Endothelial cell of umbilical vein (primary cell): ENCODE measurements around the gene CALCOCO1. TPM values are rescaled to one million over a fixed set of nuclear protein-coding genes. Genes with fewer than 3 reads are reported as not detected.
A peak's percentile ranks its signal among the peaks of the same experiment; 100 is the strongest.

Experiments
- BruUV-seq: library from RNA; stranded (reverse); fragments of 400-500 nt; replicated peaks from 2 replicates; lab custom pipeline; 2021; lab: Mats Ljungman, UMichigan
- CTCF ChIA-PET: fragments of 300-600, 350-600 bp; sonication (Branson Sonifier 250); formaldehyde crosslinking; loops from one replicate; lab custom pipeline; 2021; ENCODE audit warnings: antibody characterized with exemption, inconsistent platforms; lab: Charles Lee
- POLR2A ChIA-PET: fragments of 300-600, 350-600 bp; sonication (Branson Sonifier 250); formaldehyde crosslinking; loops from one replicate; lab custom pipeline; 2021; ENCODE audit warnings: antibody characterized with exemption, inconsistent platforms; lab: Charles Lee
- DNase-seq: peaks from one replicate; pipeline ENCODE4 v3.0.0-alpha.2; 2011; ENCODE audit warnings: low read depth, low spot score
- FAIRE-seq: peaks from 2 replicates; lab custom pipeline; 2011; peaks lifted over from hg19 to GRCh38; lab: Jason Lieb, UNC
- H2AFZ ChIP-seq: 2 replicates; pipeline ENCODE4 v1.6.0; 2012; ENCODE audit warnings: low read depth, low read length, control low read depth, inconsistent platforms
- H3K27ac ChIP-seq: 2 replicates; pipeline ENCODE4 v1.5.1; 2011; ENCODE audit warnings: low read depth, mild to moderate bottlenecking, control low read depth, low read length, moderate library complexity; ENCODE audit not compliant: insufficient read depth
- H3K27me3 ChIP-seq, 2 experiments: 2 replicates each; pipeline versions ENCODE4 v1.6.0 to v1.6.1; 2011; ENCODE audit warnings: low read length in 2 of 2, mixed read lengths in 1 of 2; ENCODE audit not compliant: control insufficient read depth in 2 of 2, insufficient read depth in 2 of 2
- H3K36me3 ChIP-seq, 2 experiments: 2 replicates in 1 of 2; 3 replicates in 1 of 2; pipeline ENCODE4 v1.5.1; 2011; ENCODE audit warnings: low read length in 2 of 2, mild to moderate bottlenecking in 1 of 2, moderate library complexity in 1 of 2; ENCODE audit not compliant: control insufficient read depth in 2 of 2, insufficient read depth in 2 of 2; ENCODE audit errors: extremely low read depth in 1 of 2
- H3K4me1 ChIP-seq: 3 replicates; pipeline ENCODE4 v1.5.1; 2011; ENCODE audit warnings: mild to moderate bottlenecking, low read length; ENCODE audit not compliant: control insufficient read depth, insufficient read depth; ENCODE audit errors: extremely low read depth
- H3K4me2 ChIP-seq: 2 replicates; pipeline ENCODE4 v1.6.1; 2011; ENCODE audit warnings: low read length, control low read depth, mixed read lengths; ENCODE audit not compliant: insufficient read depth
- H3K4me3 ChIP-seq, 3 experiments: fragments of 200-600 bp in 1 of 3; sonication (generic), shearing (Covaris generic) in 1 of 3; replicated peaks in 1 of 3; 2 replicates each; pipeline ENCODE4 v1.5.1; 2011 to 2016; ENCODE audit warnings: control low read depth in 3 of 3, low read length in 3 of 3, mild to moderate bottlenecking in 2 of 3, inconsistent platforms in 1 of 3, low read depth in 1 of 3, moderate library complexity in 1 of 3; ENCODE audit not compliant: insufficient read depth in 1 of 3
- H3K79me2 ChIP-seq: 2 replicates; pipeline ENCODE4 v1.6.0; 2012; ENCODE audit warnings: low read length, inconsistent platforms; ENCODE audit not compliant: control insufficient read depth, insufficient read depth
- H3K9ac ChIP-seq: replicated peaks from 2 replicates; pipeline ENCODE3; 2011; ENCODE audit warnings: low read length, control low read depth; ENCODE audit not compliant: insufficient read depth; ENCODE audit errors: extremely low read depth
- H3K9me1 ChIP-seq: replicated peaks from 3 replicates; pipeline ENCODE4 v1.6.0; 2011; ENCODE audit warnings: mild to moderate bottlenecking, low read length; ENCODE audit not compliant: control insufficient read depth, insufficient read depth; ENCODE audit errors: extremely low read depth
- H3K9me3 ChIP-seq: replicated peaks from 2 replicates; pipeline ENCODE4 v1.5.1; 2012; ENCODE audit warnings: low read length, inconsistent platforms; ENCODE audit not compliant: control insufficient read depth, insufficient read depth
- H4K20me1 ChIP-seq: replicated peaks from 2 replicates; pipeline ENCODE3; 2011; ENCODE audit warnings: mild to moderate bottlenecking, low read length; ENCODE audit not compliant: control insufficient read depth, insufficient read depth; ENCODE audit errors: extremely low read depth
- EZH2 ChIP-seq: IDR thresholded peaks from 2 replicates; pipeline ENCODE4 v1.6.1; 2012; ENCODE audit warnings: borderline replicate concordance, low read depth, mild to moderate bottlenecking, moderate library complexity, low read length, inconsistent platforms; ENCODE audit not compliant: severe bottlenecking
- FOS ChIP-seq: IDR thresholded peaks from 2 replicates; pipeline ENCODE4 v1.6.1; 2011; ENCODE audit warnings: mild to moderate bottlenecking, low read length, moderate library complexity, borderline replicate concordance; ENCODE audit not compliant: insufficient read depth
- JUN ChIP-seq: IDR thresholded peaks from 2 replicates; pipeline ENCODE4 v1.6.1; 2011; ENCODE audit warnings: borderline replicate concordance, low read depth; ENCODE audit not compliant: insufficient read length, insufficient read depth
- POLR2A ChIP-seq: IDR thresholded peaks from 2 replicates; pipeline ENCODE4 v1.6.1; 2012; ENCODE audit warnings: low read depth, mild to moderate bottlenecking, control low read depth, low read length
- dilution Hi-C: fragments of 300-500 bp; cut with MboI; formaldehyde crosslinking; loops from one replicate; pipeline ENCODE4 v1.15.0; 2019; ENCODE audit warnings: low sequenced_read_pairs; ENCODE audit not compliant: extremely low pct_ligation_motif_present
- intact Hi-C: fragments of 100-400 bp; cut with micrococcal nuclease; formaldehyde crosslinking; loops from one replicate; pipeline ENCODE4 v1.10.0; 2022
- polyA plus RNA-seq, 4 experiments: library from polyadenylated mRNA; depleted of rRNA in 3 of 4; stranded (reverse) in 3 of 4; unstranded in 1 of 4; fragments of >200 nt; gene quantifications; 2 replicates each; pipeline versions ENCODE4 v1.2.1 to v1.2.3, GENCODE V29; 2011 to 2012; ENCODE audit warnings: missing spikeins in 1 of 4
- total RNA-seq: library from RNA; stranded (reverse); gene quantifications from 2 replicates; pipeline ENCODE4 v1.2.3, GENCODE V29; 2021
- TF ChIP-seq, protein P1 (sequence below), 2 donors: IDR thresholded peaks; 1 replicate in 1 of 2; 2 replicates in 1 of 2; pipeline ENCODE4 v1.5.1; 2011; ENCODE audit warnings: low read length in 2 of 2, mild to moderate bottlenecking in 2 of 2, moderate library complexity in 2 of 2, control low read depth in 1 of 2, inconsistent platforms in 1 of 2, low read depth in 1 of 2; ENCODE audit not compliant: insufficient read depth in 1 of 2; ENCODE audit errors: extremely low read depth in 1 of 2

CALCOCO1 gene
- total and polyA plus RNA-seq, 2 donors (not counting 3 experiments of a cell fraction or from before 2014, with no cell fraction given): 70.9 to 135 TPM

DNA sequence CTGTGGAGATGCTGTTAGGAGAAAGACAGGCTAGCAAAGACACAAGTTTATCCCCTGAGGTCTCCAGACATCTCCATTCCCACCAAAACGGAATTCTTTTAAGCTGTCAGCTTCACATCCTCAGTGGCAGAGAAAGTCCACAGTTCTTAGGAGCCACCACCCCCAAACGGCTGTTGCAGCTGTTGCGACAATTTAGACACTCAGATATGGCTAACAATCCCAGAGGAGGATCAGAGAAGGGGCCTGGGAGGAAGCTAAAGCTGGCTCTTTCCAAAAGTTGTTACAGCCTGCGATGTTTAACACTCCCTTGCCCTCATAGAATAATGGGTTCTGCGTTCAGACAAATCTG, 49.5 kb downstream of the CALCOCO1 start:
- ChIA-PET POLR2A (no interaction called here), CTCF (interaction anchor here (1.2 to 6.2 kb wide), 4 partner anchors 53 to 135 kb away, joined by 4 to 213 read pairs (median 24); partner anchors contain the start of gene ATF7)
- no peak overlapping the region for H3K27ac ChIP-seq
- H3K4me1 ChIP-seq: peaks cover 26% of the 10 kb centered on the region
- H3K9me3 ChIP-seq: no peaks in the 10 kb centered on the region
- no TSS peak for BruUV-seq
- peaks cover 0 to 3% of the 10 kb centered on the region in 2 experiments for H3K36me3 ChIP-seq
- no peaks in the 10 kb centered on the region for H3K9me1 ChIP-seq
- FAIRE-seq (peak; percentile 4), DNase-seq (no peak)
- H2AFZ ChIP-seq: peak overlapping the region; percentile 99
- peaks cover 25% of the 10 kb centered on the region for H3K79me2 ChIP-seq
- no peaks in the 10 kb centered on the region for H4K20me1 ChIP-seq
- H3K9ac ChIP-seq: peak overlapping the region; percentile 55
- H3K4me3 ChIP-seq: no peak overlapping the region
- H3K4me2 ChIP-seq: peak overlapping the region; percentile 35
- TF ChIP-seq JUN (no peak), FOS (no peak), POLR2A (no peak), EZH2 (no peak)
- TF ChIP-seq, protein P1, sequence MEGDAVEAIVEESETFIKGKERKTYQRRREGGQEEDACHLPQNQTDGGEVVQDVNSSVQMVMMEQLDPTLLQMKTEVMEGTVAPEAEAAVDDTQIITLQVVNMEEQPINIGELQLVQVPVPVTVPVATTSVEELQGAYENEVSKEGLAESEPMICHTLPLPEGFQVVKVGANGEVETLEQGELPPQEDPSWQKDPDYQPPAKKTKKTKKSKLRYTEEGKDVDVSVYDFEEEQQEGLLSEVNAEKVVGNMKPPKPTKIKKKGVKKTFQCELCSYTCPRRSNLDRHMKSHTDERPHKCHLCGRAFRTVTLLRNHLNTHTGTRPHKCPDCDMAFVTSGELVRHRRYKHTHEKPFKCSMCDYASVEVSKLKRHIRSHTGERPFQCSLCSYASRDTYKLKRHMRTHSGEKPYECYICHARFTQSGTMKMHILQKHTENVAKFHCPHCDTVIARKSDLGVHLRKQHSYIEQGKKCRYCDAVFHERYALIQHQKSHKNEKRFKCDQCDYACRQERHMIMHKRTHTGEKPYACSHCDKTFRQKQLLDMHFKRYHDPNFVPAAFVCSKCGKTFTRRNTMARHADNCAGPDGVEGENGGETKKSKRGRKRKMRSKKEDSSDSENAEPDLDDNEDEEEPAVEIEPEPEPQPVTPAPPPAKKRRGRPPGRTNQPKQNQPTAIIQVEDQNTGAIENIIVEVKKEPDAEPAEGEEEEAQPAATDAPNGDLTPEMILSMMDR (IDR thresholded peaks at IDR 0.05; ENCODE audit: extremely low read depth in 1 of 2, insufficient read depth in 1 of 2, low read depth in 1 of 2, low read length in 2 of 2): no peak
- no peaks in the 10 kb centered on the region for H3K27me3 ChIP-seq
- intact Hi-C loops (loop anchor here (5.0 kb wide), 1 partner anchor 225 kb away; the partner anchor contains the start of gene PCBP2), dilution Hi-C loops (no loop called here)
